Gastroesophageal sphincter (tissue), 3 donors: ENCODE measurements around the gene SEPTIN10.

Source experiments
- CTCF ChIP-seq, 4 experiments: fragments of 200-600 bp in 2 of 4; fragments of 450-650 bp in 2 of 4; sonication (generic) in 1 of 4; IDR thresholded peaks; one replicate each; pipeline ENCODE4 v1.5.1; 2017 to 2019; ENCODE audit warnings: antibody characterized with exemption in 4 of 4, mild to moderate bottlenecking in 2 of 4, moderate library complexity in 2 of 4
- POLR2A ChIP-seq, 2 donors: fragments of 450-650 bp; IDR thresholded peaks; one replicate each; pipeline ENCODE4 v1.6.1; 2017; ENCODE audit warnings: antibody characterized with exemption in 2 of 2, mild to moderate bottlenecking in 2 of 2, moderate library complexity in 1 of 2

GRCh38 chr2:109535217-109535946, 78.4 kb downstream of the SEPTIN10 start:
- TF ChIP-seq CTCF (IDR thresholded peaks at IDR 0.05) (no peak), POLR2A (IDR thresholded peaks at IDR 0.05) (no peak)
